GM18502 (cell line): ENCODE data around the gene TXNDC2.
"Not testable (repeated sequence)": the region's sequence is repeated elsewhere in the genome, so short reads cannot be mapped to it uniquely, and the experiment has no call there.

Source experiments
- ATAC-seq: cut with Tn5 transposase; IDR thresholded peaks from one replicate; pipeline ENCODE4 v1.9.1; 2021; ENCODE audit warnings: mild to moderate bottlenecking; ENCODE audit not compliant: unreplicated experiment, poor library complexity

TXNDC2 gene

DNA sequence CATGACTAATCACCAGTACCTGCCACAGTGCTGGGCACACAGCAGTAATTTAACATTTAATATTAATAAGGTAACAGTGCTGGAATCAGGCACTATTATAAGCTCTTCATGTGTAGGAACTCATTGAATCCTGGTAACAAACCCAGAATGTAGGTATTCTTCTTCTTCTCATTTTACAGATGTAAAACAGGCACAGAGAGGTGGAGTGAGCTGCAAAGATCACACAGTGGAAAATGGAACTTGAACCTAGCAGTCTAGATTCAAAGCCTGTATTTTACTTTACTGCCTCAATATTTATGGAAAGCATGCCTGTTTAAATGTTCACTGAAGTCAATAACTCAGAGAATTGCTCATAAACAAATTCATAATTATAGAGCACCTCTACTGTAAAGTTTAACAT lies 24.3 kb downstream of the TXNDC2 start:
- no peak for ATAC-seq

DNA sequence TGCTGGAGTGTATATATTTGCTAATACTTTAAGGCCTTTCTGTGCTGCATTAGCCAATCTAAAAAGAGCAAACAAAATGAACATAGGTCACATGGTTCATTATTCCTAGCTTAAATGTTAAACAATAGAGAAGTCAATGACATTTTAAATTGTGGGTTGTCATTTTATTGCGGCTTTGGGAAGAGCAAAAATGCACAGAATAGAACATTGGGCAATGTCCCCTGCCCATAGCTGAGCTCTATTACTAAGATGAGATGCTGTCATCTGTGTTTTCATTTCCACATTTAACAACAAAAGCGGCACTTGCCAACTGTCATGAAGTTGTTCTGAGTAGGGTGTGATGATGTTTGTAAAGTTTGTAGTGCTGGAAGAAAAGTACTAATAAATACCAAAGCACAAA lies 24.9 kb downstream of the TXNDC2 start:
- ATAC-seq = no peak

DNA sequence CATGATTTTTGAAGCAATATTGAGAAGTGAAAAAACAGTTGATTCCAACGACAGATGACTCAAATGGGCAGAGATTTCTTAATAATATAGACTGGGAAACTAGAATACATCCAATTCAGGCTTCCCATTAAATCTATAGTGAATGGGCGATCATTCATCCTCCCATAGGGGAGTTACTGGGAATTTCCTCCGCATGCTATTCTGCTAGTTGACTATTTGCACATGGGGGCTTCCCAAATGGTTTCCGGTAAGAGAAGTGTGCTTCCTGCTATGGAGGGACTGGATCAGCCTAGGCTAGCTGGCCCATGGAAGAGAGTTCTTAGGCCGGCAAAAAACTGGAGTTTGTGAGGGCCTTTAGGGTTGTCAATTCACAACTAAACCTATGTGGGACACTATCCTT lies 25.5 kb downstream of the TXNDC2 start:
- no peak for ATAC-seq

DNA sequence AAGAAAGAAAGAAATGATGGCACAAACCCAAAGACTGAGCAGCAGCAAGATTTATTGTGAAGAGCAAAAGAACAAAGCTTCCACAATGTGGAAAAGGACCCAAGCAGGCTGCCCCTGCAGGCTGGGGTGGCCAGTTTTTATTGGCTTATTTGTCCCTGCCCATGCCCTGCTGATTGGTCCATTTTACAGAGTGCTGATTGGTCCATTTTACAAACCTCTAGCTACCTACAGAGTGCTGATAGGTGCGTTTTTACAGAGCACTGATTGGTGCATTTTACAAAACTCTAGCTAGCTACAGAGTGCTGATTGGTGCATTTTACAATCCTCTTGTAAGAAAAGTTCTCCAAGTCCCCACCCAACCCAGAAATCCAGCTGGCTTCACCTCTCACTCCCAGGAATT lies 26.5 kb downstream of the TXNDC2 start:
- not testable (repeated sequence) for ATAC-seq

DNA sequence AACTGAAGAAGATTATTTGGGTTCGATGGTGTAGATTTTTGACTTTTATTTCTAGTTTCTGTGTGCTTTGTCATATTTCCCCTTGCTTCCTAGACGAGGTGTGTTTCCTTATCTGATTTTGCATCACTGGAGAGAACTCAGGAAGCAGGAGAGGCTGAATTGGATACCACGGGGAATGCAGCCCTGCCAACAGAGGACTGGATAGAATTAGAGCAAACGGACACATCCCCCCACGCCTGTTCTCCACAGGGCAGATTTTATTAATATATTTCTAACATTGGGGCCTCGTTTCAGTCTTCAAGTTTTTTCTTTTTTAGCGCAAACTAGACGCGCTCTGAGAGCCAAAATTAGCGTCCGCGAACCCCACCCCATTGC lies 27.4 kb downstream of the TXNDC2 start:
- ATAC-seq = peak; percentile 1

DNA sequence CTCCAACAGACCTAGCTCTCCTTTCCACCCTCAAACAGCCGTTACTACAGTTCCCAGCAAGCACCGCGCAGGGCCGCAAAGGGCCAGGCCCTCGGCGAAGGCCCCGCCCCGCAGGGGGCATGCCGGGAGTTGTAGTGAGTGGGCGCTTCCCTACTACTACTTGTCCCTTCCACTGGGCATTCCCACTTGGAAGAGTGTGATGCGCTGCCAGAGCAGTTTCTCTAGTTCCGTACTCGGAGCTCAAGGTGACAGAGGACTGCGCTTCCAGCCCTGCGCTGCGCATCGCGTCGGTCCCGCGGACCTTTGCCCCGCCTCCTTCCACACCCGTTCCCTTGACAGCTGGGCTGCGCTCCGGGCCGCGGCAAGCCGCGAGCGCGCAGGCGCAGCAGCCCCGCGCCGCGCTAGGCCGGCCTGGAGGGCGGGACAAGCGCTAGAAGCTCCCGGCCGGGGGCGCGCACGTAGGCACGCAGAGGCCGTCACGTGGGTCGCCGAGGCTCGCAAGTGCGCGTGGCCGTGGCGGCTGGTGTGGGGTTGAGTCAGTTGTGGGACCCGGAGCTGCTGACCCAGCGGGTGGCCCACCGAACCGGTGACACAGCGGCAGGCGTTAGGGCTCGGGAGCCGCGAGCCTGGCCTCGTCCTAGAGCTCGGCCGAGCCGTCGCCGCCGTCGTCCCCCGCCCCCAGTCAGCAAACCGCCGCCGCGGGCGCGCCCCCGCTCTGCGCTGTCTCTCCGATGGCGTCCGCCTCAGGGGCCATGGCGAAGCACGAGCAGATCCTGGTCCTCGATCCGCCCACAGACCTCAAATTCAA lies 28.0 kb downstream of the TXNDC2 start, which contains the start of gene VAPA:
Gene VAPA (plus strand): TSS at position 491 of the 808 bp plus-strand sequence. CDS start 241 bp downstream, at position 732.
- peak; percentile 83 for ATAC-seq

DNA sequence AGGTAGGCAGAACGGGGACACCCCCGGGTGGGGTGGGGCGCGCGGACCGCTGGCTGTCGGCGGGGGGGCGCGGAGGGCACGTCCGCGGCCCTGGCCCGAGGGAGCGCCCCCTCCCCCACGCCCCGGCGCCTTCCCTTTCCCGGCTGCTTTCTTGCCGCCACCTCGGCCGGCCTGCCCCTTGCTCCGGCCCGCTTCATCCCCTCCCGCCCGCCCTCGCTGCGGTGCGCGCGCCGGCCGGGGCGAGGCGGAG lies 28.5 kb downstream of the TXNDC2 start:
- peak; percentile 17 for ATAC-seq

DNA sequence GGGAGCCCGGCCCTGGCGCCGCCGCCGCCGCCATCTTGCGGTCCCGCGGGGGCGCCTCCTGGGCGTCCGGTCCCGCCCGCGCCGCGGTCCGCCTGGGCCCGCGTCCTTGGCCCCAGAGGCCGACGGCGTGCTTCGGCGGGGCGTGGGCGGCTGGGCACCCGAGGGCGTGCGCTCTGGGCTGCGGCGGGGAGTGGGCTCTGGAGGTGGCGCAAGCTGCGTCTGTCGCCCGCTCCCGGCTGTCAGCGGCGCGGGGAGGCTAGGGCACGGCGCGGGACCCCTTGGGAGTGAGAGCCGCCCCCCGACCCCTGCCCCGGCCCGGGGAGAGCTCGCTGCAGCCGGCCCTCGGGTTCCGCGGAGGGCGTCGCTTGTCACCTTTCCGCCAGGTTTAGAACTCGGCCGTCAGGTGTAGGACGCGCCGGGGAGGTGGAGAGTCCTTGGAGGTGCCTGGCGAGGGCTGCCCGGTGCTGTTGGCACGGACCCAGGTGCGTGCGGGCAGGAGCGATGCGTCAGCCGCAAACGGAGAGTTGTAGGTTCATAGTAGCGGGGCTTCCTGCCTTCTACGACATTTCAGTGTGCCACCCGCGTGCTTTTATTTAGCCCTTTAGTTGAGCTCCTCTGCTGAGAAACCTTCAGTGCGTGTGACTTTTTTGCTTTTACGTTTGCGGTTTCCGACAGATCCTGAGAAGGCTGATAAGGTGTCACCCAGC lies 29.0 kb downstream of the TXNDC2 start:
- ATAC-seq = peak; percentile 34

DNA sequence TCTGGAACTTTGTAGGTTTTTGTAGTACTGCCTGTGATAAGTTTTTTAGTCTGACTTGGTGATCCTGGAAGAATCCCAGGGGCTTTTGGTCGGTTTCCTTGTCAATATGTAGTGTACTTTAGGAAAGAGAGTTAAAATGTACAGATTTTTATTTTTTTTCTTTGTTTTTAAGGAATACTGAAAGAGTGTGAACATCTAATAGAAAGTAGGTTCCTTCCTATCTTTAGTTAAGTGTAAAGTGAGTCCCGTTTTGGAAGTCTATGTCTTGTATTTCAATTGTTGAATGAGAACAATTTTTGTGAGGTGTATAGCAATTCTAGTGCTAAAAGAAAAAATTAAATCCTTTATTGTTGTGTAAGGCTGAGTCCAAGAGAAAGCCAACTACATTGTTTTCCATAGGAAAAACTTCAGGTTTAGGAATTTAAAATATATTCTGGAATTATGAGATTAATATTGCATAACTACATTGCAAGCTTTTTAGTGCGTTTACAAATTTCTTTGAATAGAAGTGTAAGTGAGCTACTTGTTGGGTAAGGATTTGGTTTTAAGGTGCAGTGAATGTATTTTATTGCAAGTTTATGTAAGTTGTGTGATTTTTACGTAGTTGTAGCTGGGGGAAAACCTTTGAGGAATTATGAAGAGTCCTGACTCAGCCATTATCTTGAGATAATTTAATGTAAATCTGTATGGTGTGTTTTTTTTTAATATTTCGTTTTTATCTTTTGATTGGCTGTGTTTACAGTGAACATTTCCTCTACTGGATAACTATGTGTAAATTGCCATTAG lies 29.7 kb downstream of the TXNDC2 start:
- ATAC-seq = no peak

DNA sequence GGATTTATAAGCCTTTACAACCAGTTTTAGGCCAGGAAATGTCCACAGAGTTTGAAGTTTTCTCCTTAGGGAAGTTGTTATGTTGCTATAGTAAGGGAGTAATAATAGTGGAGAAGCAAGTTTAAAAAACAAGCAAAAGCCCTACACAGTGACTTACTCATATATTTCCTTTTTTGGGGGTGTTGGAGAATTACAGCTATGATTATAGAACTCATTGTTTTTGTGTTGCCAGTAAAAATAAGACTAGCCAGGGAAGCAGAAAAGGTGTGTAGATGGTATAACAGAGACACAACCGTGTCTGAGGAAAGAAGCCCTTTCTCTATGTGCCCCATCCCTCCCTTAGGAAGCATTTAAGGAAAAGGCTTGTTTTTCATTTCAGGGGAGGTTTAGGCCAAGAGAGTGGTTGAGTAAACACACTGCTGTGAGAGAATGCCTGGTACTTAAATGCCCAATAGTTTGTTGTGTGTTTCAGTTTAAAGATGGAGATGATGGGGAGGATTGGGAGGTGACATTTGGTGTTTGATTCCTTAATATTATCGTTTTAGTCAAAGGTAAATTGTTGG lies 30.4 kb downstream of the TXNDC2 start:
- ATAC-seq = no peak

DNA sequence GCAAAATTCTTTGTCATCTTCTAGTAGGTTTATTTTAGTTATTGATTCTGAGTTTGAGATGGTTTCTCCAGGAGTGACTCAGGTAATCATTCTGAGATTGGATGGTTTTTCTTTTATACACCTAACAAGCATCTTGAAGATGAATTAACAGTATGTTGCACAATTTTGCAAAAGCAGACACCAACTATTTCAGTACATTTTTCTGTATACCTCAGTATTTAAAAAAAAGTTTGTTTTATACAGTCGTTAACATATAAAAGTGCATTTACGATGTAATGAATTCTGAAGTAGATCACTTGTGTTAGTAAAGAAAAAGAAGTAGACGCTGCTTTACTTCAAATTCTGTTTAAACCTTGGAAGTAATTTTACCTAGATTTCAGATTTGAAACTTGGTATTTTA lies 31.0 kb downstream of the TXNDC2 start:
- no peak for ATAC-seq

DNA sequence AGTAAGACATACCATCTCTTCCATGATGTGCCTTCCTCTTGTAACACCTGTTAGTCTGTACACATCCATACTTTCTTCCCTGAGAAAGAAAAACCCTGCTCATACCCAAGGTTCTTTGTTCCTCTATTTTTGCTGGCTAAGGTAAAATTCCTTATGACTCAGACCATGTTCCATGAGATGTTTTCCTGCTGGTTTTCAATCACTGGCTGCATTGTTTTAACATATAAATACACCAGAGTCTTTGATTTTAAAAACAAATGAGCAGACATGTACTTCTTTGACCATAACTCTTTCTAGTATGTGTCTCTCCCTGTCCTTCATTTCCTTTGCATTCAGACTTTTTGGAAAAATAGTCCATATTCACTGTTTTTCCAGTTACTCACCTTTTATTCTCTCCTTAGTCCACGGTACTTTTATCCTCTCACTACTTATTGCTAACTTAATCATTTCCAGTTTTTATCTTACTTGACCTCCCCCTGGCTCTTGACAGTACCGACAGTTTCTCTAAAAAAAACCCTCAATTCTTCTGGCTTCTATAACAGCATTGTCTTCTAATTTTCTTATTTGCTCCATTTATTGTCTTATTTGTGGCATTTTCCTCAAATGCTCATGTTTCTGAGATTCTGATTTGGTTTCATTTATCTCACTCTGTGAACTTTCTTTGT lies 32.4 kb downstream of the TXNDC2 start:
- ATAC-seq = no peak

DNA sequence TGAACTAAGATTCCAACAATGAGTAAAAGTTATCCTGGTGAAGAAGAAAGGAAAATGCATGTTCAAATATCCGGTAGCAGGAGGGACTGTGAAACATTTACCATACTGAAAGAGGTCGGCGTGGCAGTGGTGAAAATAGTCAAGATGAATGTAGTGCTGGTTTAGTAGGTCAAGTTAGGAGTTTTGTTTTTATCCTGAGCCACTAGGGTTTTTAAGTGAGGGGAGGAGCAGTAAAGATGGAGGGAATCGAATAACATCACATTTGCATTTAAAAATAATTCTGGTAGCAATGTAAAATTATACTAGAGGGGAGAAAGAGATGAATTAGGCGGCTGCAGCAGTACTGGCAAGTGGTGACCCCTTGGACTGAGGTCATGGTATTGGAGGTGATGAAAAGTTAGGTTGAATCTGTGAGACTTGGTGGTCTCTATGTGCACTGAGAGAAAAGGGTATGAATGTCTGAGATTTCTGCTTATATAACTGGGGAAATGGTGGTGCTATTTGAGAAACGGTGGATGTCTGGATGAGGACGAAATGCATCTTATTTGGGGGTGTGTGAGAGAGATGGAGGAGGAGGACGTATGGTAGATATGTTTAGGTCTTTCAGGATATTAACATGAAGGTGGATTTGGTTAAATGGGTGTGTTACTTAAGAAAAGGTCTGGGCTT lies 33.9 kb downstream of the TXNDC2 start:
- no peak for ATAC-seq

DNA sequence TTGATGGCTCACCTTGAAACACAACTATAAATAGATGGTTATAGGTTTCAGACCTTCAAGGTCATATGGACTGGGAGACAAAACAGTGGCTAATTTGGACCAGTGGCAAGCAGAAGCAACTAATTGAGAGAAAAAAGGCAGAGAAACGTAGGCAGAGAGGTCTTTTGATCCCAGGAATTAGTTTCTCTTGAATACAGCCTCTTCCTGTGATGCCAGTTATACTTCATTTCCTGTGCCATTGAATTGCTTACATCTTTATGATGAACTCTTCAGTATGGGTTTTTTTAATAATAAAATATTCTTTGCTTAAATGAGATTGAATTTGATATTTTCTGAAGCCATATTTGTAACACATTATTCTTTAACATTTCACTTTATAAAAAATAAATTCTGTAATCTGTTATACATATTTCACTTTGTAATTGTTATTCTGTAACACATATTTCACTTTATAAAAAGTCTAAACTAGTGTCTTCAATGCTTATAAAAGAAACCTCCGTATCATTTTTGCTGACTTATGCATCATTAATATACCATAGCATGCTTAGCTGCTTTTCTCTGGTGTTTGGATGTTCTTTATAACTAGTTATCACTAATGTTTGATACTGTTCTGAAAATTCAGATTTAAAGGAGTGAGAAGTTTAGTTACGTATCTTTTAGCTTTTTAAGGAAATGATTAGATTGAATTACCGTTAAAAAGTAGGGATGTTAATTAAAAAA lies 37.0 kb downstream of the TXNDC2 start:
- ATAC-seq = no peak

DNA sequence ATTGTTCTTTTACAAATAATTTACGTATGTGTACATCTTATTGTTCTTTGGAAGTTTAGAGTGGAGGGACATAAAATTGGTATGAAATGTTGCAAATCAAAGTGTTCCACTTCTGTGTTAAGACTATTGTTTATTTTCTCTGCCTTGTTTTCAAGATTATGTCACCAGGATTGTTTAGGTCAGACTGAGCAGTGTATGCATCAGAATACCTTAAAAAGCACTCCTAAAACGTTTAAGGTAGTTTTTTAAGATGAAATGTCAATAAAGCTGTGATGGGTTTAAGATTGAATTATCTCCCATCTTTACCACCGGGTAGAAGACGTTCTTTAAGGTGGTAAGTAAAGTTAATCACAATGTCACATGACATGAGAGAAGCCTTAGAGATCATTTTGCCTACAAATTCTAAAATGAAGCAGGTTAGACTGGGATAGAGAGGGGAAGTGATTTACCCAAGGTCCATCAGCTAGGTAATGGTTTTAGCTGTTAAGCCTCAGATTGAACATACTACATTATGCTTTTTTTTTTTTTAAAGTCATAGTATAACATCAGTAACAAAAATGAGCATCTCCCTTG lies 38.7 kb downstream of the TXNDC2 start:
- no peak for ATAC-seq

DNA sequence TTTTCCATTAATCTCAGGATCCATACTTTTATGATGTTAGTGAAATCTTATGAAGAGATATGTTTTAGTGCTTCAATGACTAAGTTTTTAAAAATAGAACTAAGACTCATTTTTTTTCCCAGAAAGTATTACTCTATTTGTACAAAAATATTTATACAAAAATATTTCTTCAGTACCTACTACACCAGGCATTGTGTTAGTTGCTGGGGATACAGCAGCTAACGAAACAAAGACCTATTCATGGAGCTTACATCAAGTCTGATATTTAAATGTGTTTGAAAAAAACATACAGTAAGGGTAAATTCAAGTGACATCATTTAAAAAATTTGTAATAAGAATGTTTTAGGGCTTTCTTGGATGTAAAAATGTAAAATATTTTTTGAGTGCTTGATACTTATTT lies 39.6 kb downstream of the TXNDC2 start:
- no peak for ATAC-seq

DNA sequence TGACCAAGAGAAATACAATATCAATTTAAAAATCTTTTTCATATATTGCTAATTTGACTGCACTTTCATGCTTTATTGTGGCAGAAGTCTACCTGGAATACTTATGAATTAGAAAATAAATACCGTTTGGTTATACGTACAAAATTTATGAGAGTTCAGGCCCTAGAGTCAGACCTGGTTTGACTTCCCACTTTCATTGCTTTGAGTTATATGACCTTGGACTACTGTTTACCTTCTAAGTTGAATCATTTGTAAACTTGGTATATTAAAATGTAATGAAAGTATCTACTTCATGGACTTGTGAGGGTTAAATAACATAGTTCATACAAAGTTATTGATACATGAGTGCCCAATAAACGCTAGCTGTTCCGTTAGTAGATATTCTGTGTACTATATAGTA lies 40.0 kb downstream of the TXNDC2 start:
- ATAC-seq = no peak

DNA sequence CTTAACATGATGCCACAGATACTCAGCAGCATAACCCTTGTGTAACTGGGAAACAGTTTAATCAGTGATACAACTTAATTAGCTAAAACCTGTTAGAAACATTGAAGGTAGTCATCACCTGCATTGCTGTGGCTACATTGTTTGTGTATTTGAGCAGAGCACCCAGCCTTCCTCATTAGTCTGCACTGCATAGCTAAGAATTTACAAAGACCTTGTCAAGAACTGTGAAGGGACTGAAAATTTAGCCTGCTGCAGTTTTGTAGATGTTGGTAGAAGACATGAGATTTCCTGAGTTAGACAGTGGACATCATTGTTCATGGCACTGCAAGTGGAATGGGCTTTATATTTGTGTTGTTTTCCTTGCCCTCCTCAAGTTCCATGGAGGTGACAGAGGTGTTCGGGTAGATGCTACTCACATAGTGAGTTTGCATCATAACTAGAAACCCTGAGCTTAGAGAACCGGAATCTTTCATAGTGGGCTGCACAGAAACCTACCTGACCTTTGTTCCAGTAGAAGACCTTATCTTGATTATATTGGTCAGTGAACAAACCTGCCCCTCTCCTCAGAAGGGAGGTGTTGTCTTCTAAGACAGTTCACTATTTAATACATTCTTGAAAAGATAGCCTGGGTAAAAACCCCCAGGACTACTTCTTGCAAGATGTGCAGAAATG lies 40.6 kb downstream of the TXNDC2 start:
- no peak for ATAC-seq
